Measurements from ENCODE around the gene IL3. TPM values are rescaled to one million over a fixed set of nuclear protein-coding genes. Genes with fewer than 3 reads are reported as not detected.

The IL3 gene
- total RNA-seq, 1 donor from 2014 or later: not detected

- peak overlapping the region; percentile 42 for H3K4me3 Mint-ChIP-seq
- POLR2A ChIA-PET: no interaction called here
- peaks cover 93% of the 10 kb centered on the region for H3K4me1 Mint-ChIP-seq
- no peaks in the 10 kb centered on the region for H3K9me3 Mint-ChIP-seq
- intact Hi-C loops (cut with micrococcal nuclease): loop anchor here (5.0 kb wide), 2 partner anchors 127 to 952 kb away; partner anchors contain the start of genes HSPA4 and P4HA2
- no peaks in the 10 kb centered on the region for H3K27me3 Mint-ChIP-seq
- H3K36me3 Mint-ChIP-seq (ENCODE audit: low read depth): no peaks in the 10 kb centered on the region
- DNase-seq (no peak), ATAC-seq (ENCODE audit: low read depth) (peak; percentile 32)
- TF ChIP-seq, protein P1, sequence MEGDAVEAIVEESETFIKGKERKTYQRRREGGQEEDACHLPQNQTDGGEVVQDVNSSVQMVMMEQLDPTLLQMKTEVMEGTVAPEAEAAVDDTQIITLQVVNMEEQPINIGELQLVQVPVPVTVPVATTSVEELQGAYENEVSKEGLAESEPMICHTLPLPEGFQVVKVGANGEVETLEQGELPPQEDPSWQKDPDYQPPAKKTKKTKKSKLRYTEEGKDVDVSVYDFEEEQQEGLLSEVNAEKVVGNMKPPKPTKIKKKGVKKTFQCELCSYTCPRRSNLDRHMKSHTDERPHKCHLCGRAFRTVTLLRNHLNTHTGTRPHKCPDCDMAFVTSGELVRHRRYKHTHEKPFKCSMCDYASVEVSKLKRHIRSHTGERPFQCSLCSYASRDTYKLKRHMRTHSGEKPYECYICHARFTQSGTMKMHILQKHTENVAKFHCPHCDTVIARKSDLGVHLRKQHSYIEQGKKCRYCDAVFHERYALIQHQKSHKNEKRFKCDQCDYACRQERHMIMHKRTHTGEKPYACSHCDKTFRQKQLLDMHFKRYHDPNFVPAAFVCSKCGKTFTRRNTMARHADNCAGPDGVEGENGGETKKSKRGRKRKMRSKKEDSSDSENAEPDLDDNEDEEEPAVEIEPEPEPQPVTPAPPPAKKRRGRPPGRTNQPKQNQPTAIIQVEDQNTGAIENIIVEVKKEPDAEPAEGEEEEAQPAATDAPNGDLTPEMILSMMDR (IDR thresholded peaks at IDR 0.05): no peak
- CTCF ChIA-PET: no interaction called here
- H3K27ac Mint-ChIP-seq: peak overlapping the region; percentile 65
These were observed 40.3 kb downstream of the IL3 start for GRCh38 chr5:132100672-132101261.

DNA sequence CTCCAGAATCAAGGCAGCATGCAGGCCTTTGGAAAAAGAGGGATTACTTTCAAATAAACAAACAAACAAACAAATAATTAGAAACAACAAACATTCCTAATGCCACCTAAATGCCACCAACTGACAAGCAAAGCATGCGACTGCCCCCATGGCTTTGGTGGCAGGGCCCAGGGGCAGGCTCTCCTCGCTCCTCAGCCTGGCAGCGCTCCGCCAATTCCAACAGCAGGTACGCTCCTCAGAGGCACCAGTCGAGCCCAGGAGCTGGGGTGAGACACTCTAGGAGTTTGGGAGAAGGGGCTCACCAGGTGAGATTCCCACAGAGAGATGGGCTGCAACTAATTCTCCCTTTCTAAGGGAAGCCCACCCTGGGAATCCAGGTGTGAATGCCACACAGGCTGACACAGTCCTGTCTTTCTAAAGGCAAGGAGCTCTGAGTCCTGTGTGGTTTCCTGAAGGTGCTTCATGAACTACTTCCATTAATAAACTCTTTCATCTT, 41.0 kb downstream of the IL3 start:
- DNase-seq (no peak), ATAC-seq (ENCODE audit: low read depth) (no peak)
- Mint-ChIP-seq H3K27ac (peak overlapping the region; percentile 65), H3K4me1 (peaks cover 89% of the 10 kb centered on the region), H3K4me3 (no peak overlapping the region), H3K9me3 (no peaks in the 10 kb centered on the region), H3K36me3 (ENCODE audit: low read depth) (no peaks in the 10 kb centered on the region), H3K27me3 (no peaks in the 10 kb centered on the region)
- ChIA-PET POLR2A (no interaction called here), CTCF (interaction anchor here (0.7 kb wide), 1 partner anchor 68 kb away, joined by 3 read pairs; no protein-coding TSS in a partner anchor)
- intact Hi-C loops (cut with micrococcal nuclease): loop anchor here (5.0 kb wide), 2 partner anchors 126 to 951 kb away; partner anchors contain the start of genes HSPA4 and P4HA2
- TF ChIP-seq, protein P1 (IDR thresholded peaks at IDR 0.05): no peak

- DNase-seq: no peak
- TF ChIP-seq, protein P1 (IDR thresholded peaks at IDR 0.05): no peak
- Mint-ChIP-seq H3K27ac (peak overlapping the region; percentile 84), H3K4me1 (peaks cover 88% of the 10 kb centered on the region), H3K27me3 (no peaks in the 10 kb centered on the region), H3K36me3 (ENCODE audit: low read depth) (no peaks in the 10 kb centered on the region), H3K4me3 (no peak overlapping the region), H3K9me3 (no peaks in the 10 kb centered on the region)
- POLR2A ChIA-PET: interaction anchor here (1.1 kb wide), 1 partner anchor 558 kb away, joined by 3 read pairs; no protein-coding TSS in a partner anchor
- CTCF ChIA-PET: interaction anchor here (0.6 to 2.5 kb wide), 4 partner anchors 32 to 599 kb away, joined by 3 to 12 read pairs (median 4); no protein-coding TSS in a partner anchor
- no peak for ATAC-seq (ENCODE audit: low read depth)
- intact Hi-C loops (cut with micrococcal nuclease): loop anchor here (2.0 to 5.0 kb wide), 4 partner anchors 33 to 950 kb away; partner anchors contain the start of genes HSPA4 and P4HA2
These were observed 41.7 kb downstream of the IL3 start for GRCh38 chr5:132102101-132102701.

DNA sequence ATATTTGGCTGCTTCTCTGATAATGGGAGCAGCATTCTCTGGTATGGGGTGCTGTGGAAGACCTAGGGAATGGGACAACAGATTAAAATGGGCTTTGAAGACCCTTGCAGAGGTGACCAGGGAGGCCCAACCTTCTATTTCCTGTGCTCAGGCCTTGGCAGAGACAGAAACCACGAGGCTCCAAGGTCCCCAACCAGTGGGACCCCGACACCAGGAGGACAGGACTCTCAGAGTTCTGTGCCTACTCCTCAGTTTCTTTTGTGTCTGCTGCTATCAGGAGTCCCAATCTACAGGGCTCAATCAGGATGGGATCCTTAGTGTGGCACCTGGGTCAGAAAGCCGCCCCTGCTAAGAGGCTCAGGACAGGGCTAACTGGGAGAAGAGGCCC, 42.5 kb downstream of the IL3 start:
- no peak for ATAC-seq (ENCODE audit: low read depth)
- intact Hi-C loops (cut with micrococcal nuclease): loop anchor here (1.0 to 5.0 kb wide), 7 partner anchors 32 to 949 kb away; partner anchors contain the start of genes HSPA4, P4HA2 and SLC22A4
- CTCF ChIA-PET: interaction anchor here (0.9 to 2.5 kb wide), 4 partner anchors 9 to 87 kb away, joined by 3 to 12 read pairs (median 4); no protein-coding TSS in a partner anchor
- Mint-ChIP-seq H3K27ac (peak overlapping the region; percentile 84), H3K36me3 (ENCODE audit: low read depth) (no peaks in the 10 kb centered on the region), H3K9me3 (no peaks in the 10 kb centered on the region), H3K27me3 (no peaks in the 10 kb centered on the region), H3K4me3 (no peak overlapping the region), H3K4me1 (peaks cover 87% of the 10 kb centered on the region)
- TF ChIP-seq, protein P1 (IDR thresholded peaks at IDR 0.05): no peak
- POLR2A ChIA-PET: interaction anchor here (0.6 to 1.1 kb wide), 3 partner anchors 8 to 559 kb away, joined by 3 read pairs; no protein-coding TSS in a partner anchor
- no peak for DNase-seq

Data from activated B cell treated with CpG ODN at 0.5 μM for 24 hours (primary cell).